Colonic mucosa (tissue), 4 donors: ENCODE measurements around the gene FAHD1. TPM values are rescaled to one million over a fixed set of nuclear protein-coding genes. Genes with fewer than 3 reads are reported as not detected.

ENCODE experiments used
- DNase-seq: peaks from one replicate; pipeline ENCODE4 v3.0.0-alpha.2; 2020
- H3K27ac ChIP-seq: fragments of 200-600 bp; one replicate; pipeline ENCODE4 v1.8.0; 2021
- H3K27me3 ChIP-seq: fragments of 200-600 bp; one replicate; pipeline ENCODE4 v1.8.0; 2021
- H3K36me3 ChIP-seq: fragments of 200-600 bp; one replicate; pipeline ENCODE4 v1.8.0; 2021
- H3K4me1 ChIP-seq: fragments of 200-600 bp; one replicate; pipeline ENCODE4 v1.8.0; 2021; ENCODE audit warnings: mild to moderate bottlenecking
- H3K4me3 ChIP-seq: fragments of 200-600 bp; one replicate; pipeline ENCODE4 v1.8.0; 2021
- H3K9ac ChIP-seq, 2 donors: one replicate each; pipeline ENCODE4 v1.7.0; 2013; ENCODE audit warnings: control low read depth in 2 of 2, low read depth in 2 of 2, low read length in 2 of 2
- H3K9me3 ChIP-seq: fragments of 200-600 bp; one replicate; pipeline ENCODE4 v1.8.0; 2021
- CTCF ChIP-seq: fragments of 200-600 bp; IDR thresholded peaks from one replicate; pipeline ENCODE4 v1.8.0; 2022; ENCODE audit warnings: antibody characterized with exemption, mild to moderate bottlenecking
- intact Hi-C: fragments of 100-400 bp; cut with DNase I; formaldehyde crosslinking; loops from one replicate; pipeline ENCODE4 v1.14.1; 2022
- total RNA-seq, 2 donors: library from RNA; stranded (reverse); fragmentation: NEBNext Ultra II Directional in 1 of 2; extraction: Animal tissue kit (Norgen Biotek cat#: 25700) in 1 of 2; gene quantifications; one replicate each; pipeline ENCODE4 v1.2.1, GENCODE V29; 2021
- donor health status: healthy.
- donor health status: DM: no; HTN: no; CAD: no.
- donor health status: DM: no; HTN: no; CAD: no.

FAHD1 gene
- total RNA-seq, 2 donors from 2014 or later = 55.5 to 73.9 TPM

GRCh38 chr16:1779741-1780676, 47.0 kb upstream of the FAHD1 start:
- H3K27ac ChIP-seq = no peak overlapping the region
- intact Hi-C loops = no loop called here
- H3K36me3 ChIP-seq = no peaks in the 10 kb centered on the region

GRCh38 chr16:1780677-1781072, 46.3 kb upstream of the FAHD1 start:
- H3K36me3 ChIP-seq = no peaks in the 10 kb centered on the region
- intact Hi-C loops = no loop called here
- no peak for TF ChIP-seq CTCF
- no peaks in the 10 kb centered on the region for H3K9me3 ChIP-seq
- no peaks in the 10 kb centered on the region for H3K27me3 ChIP-seq
- no peak overlapping the region for H3K27ac ChIP-seq
- H3K4me3 ChIP-seq = no peak overlapping the region
- peak overlapping the region in 1 of 2 donors; percentile 74 for H3K9ac ChIP-seq
- peaks cover 13% of the 10 kb centered on the region for H3K4me1 ChIP-seq
- DNase-seq = no peak

More at GRCh38 chr16:1779741-1780676, 47.0 kb upstream of the FAHD1 start:
- no peak for DNase-seq
- H3K4me3 ChIP-seq = no peak overlapping the region
- H3K27me3 ChIP-seq = no peaks in the 10 kb centered on the region
- no peaks in the 10 kb centered on the region for H3K9me3 ChIP-seq
- TF ChIP-seq CTCF = no peak
- H3K4me1 ChIP-seq = peaks cover 13% of the 10 kb centered on the region
- no peak overlapping the region for H3K9ac ChIP-seq

GRCh38 chr16:1781254-1781653, 45.8 kb upstream of the FAHD1 start:
- Histone ChIP-seq H3K36me3 (no peaks in the 10 kb centered on the region), H3K27ac (peak overlapping the region; percentile 88), H3K4me3 (peak overlapping the region; percentile 96), H3K27me3 (no peaks in the 10 kb centered on the region), H3K4me1 (peaks cover 13% of the 10 kb centered on the region), H3K9ac (peak overlapping the region; percentile 68 to 74), H3K9me3 (no peaks in the 10 kb centered on the region)
- intact Hi-C loops = no loop called here
- TF ChIP-seq CTCF = no peak
- DNase-seq = no peak

- H3K4me3 ChIP-seq = peak overlapping the region; percentile 96
- DNase-seq = peak; percentile 45
- TF ChIP-seq CTCF = no peak
- peak overlapping the region; percentile 68 to 74 for H3K9ac ChIP-seq
- H3K27ac ChIP-seq = peak overlapping the region; percentile 88
- intact Hi-C loops = no loop called here
- peaks cover 13% of the 10 kb centered on the region for H3K4me1 ChIP-seq
- H3K27me3 ChIP-seq = no peaks in the 10 kb centered on the region
- H3K9me3 ChIP-seq = no peaks in the 10 kb centered on the region
- H3K36me3 ChIP-seq = no peaks in the 10 kb centered on the region
Measured at GRCh38 chr16:1781758-1782407, 45.1 kb upstream of the FAHD1 start.

GRCh38 chr16:1782408-1783264, 44.4 kb upstream of the FAHD1 start, which contains the start of the genes NUBP2 and SPSB3:
Gene NUBP2, plus strand, starts transcription at chr16:1782960. Its CDS starts 61 bp downstream, at chr16:1783021.
Gene SPSB3, minus strand, starts transcription at chr16:1782571. Its CDS starts 1,088 bp downstream, at chr16:1781483.
- DNase-seq = peak; percentile 100
- Histone ChIP-seq H3K4me1 (peaks cover 13% of the 10 kb centered on the region), H3K27ac (peak within 1 kb of the TSS; percentile 88), H3K27me3 (no peaks in the 10 kb centered on the region), H3K4me3 (peak within 1 kb of the TSS; percentile 96), H3K36me3 (no peaks in the 10 kb centered on the region), H3K9me3 (no peaks in the 10 kb centered on the region), H3K9ac (peak within 1 kb of the TSS; percentile 82 to 89)
- no peak for TF ChIP-seq CTCF
- intact Hi-C loops = no loop called here
